ENCODE data around the gene ELN.

ELN gene

DNA sequence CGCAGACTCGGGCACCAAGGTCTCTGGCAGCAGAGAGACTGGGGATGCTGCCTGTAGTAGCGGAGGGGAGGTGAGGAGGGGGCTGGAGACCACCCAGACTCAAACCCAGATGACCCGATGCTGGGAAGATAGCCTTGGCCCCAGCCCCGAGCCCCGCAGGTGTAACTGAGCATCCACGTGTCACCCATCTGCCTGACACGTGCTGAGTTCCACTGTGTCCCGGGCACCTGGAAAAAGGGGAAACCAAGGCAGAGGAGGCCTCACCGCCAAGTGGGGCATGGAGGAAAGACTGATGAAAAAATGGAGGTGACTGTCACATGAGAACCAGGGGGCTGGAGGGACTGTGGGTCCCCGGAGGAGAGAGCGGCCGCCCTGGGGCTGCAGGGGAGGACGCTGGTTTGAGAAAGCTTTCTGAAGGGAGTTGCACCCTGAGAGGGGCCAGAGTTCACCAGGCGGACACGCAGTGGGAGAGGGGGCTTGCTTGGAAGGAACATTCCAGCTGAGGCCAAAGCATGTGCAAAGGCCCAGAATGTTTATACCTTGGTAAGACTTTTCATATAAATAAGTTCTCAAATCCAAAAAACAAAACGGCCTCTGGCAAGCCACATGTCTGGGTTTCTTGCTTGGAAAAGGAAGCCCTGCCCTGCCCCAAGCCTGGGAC is 27.4 kb upstream of the ELN start:
- H3K4me3 ChIP-seq (ENCODE audit: low read length in 2 of 2) = no peak overlapping the region
- no peak overlapping the region for H3K9ac ChIP-seq (ENCODE audit: low read depth in 1 of 2, low read length in 2 of 2)
- H3K9me3 ChIP-seq (ENCODE audit: control insufficient read depth in 2 of 2, low read length in 2 of 2) = no peaks in the 10 kb centered on the region
- no peaks in the 10 kb centered on the region for H3K27me3 ChIP-seq (ENCODE audit: control insufficient read depth in 2 of 2, insufficient read depth in 2 of 2, low read length in 2 of 2)
- peaks cover 10 to 19% of the 10 kb centered on the region in 2 donors for H3K4me1 ChIP-seq (ENCODE audit: control insufficient read depth in 2 of 2, insufficient read depth in 2 of 2, low read length in 2 of 2)
- no peaks in the 10 kb centered on the region for H3K36me3 ChIP-seq (ENCODE audit: control insufficient read depth in 2 of 2, insufficient read depth in 2 of 2, low read length in 2 of 2)
- peak overlapping the region in 1 of 2 donors; percentile 16 for H3K27ac ChIP-seq (ENCODE audit: low read depth in 2 of 2, low read length in 2 of 2)

GRCh38 chr7:74001150-74001494 is 26.9 kb upstream of the ELN start:
- H3K9ac ChIP-seq (ENCODE audit: low read depth in 1 of 2, low read length in 2 of 2) = no peak overlapping the region
- H3K4me3 ChIP-seq (ENCODE audit: low read length in 2 of 2) = no peak overlapping the region
- H3K9me3 ChIP-seq (ENCODE audit: control insufficient read depth in 2 of 2, low read length in 2 of 2) = no peaks in the 10 kb centered on the region
- peaks cover 8 to 15% of the 10 kb centered on the region in 2 donors for H3K4me1 ChIP-seq (ENCODE audit: control insufficient read depth in 2 of 2, insufficient read depth in 2 of 2, low read length in 2 of 2)
- no peak overlapping the region for H3K27ac ChIP-seq (ENCODE audit: low read depth in 2 of 2, low read length in 2 of 2)
- H3K36me3 ChIP-seq (ENCODE audit: control insufficient read depth in 2 of 2, insufficient read depth in 2 of 2, low read length in 2 of 2) = no peaks in the 10 kb centered on the region
- no peaks in the 10 kb centered on the region for H3K27me3 ChIP-seq (ENCODE audit: control insufficient read depth in 2 of 2, insufficient read depth in 2 of 2, low read length in 2 of 2)

GRCh38 chr7:74002474-74003017 is 25.4 kb upstream of the ELN start:
- Histone ChIP-seq H3K9me3 (ENCODE audit: control insufficient read depth in 2 of 2, low read length in 2 of 2) (no peaks in the 10 kb centered on the region), H3K36me3 (ENCODE audit: control insufficient read depth in 2 of 2, insufficient read depth in 2 of 2, low read length in 2 of 2) (no peaks in the 10 kb centered on the region), H3K27ac (ENCODE audit: low read depth in 2 of 2, low read length in 2 of 2) (peak overlapping the region in 1 of 2 donors; percentile 34), H3K9ac (ENCODE audit: low read depth in 1 of 2, low read length in 2 of 2) (no peak overlapping the region), H3K4me1 (ENCODE audit: control insufficient read depth in 2 of 2, insufficient read depth in 2 of 2, low read length in 2 of 2) (peaks cover 14 to 20% of the 10 kb centered on the region in 2 donors), H3K27me3 (ENCODE audit: control insufficient read depth in 2 of 2, insufficient read depth in 2 of 2, low read length in 2 of 2) (no peaks in the 10 kb centered on the region), H3K4me3 (ENCODE audit: low read length in 2 of 2) (no peak overlapping the region)

DNA sequence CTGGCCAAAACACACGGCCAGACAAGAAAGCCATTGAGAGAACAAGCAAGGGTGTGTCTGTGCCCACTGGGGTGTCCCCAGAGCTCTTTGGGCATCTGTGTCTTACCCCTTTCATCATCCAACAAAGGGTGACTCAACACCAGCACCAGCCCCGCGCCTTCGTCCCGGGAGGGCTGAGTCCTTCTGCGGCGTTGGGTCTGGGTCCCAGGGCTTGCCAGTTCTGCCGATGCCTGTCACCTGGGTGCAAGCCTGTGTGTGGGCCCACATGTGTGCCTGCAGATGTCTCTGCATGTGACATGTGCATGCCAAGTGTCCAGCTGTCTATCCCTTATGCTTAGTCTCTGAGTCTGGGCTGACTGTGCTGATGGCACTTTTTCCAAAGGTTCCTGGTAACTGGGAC is 24.4 kb upstream of the ELN start:
- Histone ChIP-seq H3K4me1 (ENCODE audit: control insufficient read depth in 2 of 2, insufficient read depth in 2 of 2, low read length in 2 of 2) (peaks cover 14 to 16% of the 10 kb centered on the region in 2 donors), H3K27ac (ENCODE audit: low read depth in 2 of 2, low read length in 2 of 2) (no peak overlapping the region), H3K36me3 (ENCODE audit: control insufficient read depth in 2 of 2, insufficient read depth in 2 of 2, low read length in 2 of 2) (no peaks in the 10 kb centered on the region), H3K27me3 (ENCODE audit: control insufficient read depth in 2 of 2, insufficient read depth in 2 of 2, low read length in 2 of 2) (no peaks in the 10 kb centered on the region), H3K9ac (ENCODE audit: low read depth in 1 of 2, low read length in 2 of 2) (no peak overlapping the region), H3K9me3 (ENCODE audit: control insufficient read depth in 2 of 2, low read length in 2 of 2) (no peaks in the 10 kb centered on the region), H3K4me3 (ENCODE audit: low read length in 2 of 2) (no peak overlapping the region)

- Histone ChIP-seq H3K9ac (ENCODE audit: low read depth in 1 of 2, low read length in 2 of 2) (no peak overlapping the region), H3K27me3 (ENCODE audit: control insufficient read depth in 2 of 2, insufficient read depth in 2 of 2, low read length in 2 of 2) (no peaks in the 10 kb centered on the region), H3K36me3 (ENCODE audit: control insufficient read depth in 2 of 2, insufficient read depth in 2 of 2, low read length in 2 of 2) (no peaks in the 10 kb centered on the region), H3K4me1 (ENCODE audit: control insufficient read depth in 2 of 2, insufficient read depth in 2 of 2, low read length in 2 of 2) (peaks cover 11 to 13% of the 10 kb centered on the region in 2 donors), H3K4me3 (ENCODE audit: low read length in 2 of 2) (no peak overlapping the region), H3K9me3 (ENCODE audit: control insufficient read depth in 2 of 2, low read length in 2 of 2) (no peaks in the 10 kb centered on the region), H3K27ac (ENCODE audit: low read depth in 2 of 2, low read length in 2 of 2) (no peak overlapping the region)
Measured at GRCh38 chr7:74006032-74006431, 21.9 kb upstream of the ELN start.

DNA sequence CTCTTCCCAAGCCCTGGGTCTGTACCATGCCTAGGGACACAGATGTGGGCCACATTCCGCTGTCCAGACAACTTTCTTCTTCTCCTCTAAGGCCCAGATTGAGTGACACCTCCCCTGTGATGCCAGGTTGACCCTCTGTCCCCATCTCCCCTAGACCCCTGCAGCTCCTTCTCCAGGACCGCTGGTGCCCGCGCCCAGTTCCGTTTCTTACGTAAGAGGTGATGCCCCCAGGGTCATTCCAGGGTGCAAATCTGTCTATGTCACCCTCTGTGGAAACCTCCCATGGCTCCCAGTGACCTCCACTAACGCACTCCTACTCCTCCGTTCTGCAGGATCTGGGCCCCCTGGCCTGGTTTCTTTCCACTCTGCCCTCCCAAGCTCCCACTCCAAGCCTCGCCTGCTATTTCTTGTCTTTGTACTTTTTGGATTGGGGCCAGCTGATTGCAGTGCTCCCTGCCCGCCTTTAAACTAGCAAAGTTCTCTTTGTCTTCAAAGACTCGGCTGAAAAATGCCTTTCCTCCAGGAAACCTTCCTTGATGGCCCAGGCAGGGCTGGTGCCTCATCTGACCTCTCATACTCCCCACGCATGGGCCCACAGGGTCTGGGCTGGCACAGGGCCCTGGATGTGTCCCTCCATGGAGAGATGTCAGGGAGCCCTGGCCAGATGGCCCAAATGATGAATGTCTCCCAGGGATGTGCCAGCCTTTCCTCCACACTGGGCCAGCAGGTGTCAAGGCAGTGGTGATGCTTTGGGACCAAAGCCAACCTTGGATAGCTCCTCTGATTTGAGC is 21.3 kb upstream of the ELN start:
- H3K36me3 ChIP-seq (ENCODE audit: control insufficient read depth in 2 of 2, insufficient read depth in 2 of 2, low read length in 2 of 2) = no peaks in the 10 kb centered on the region
- no peak overlapping the region for H3K27ac ChIP-seq (ENCODE audit: low read depth in 2 of 2, low read length in 2 of 2)
- H3K9ac ChIP-seq (ENCODE audit: low read depth in 1 of 2, low read length in 2 of 2) = no peak overlapping the region
- no peak overlapping the region for H3K4me3 ChIP-seq (ENCODE audit: low read length in 2 of 2)
- H3K4me1 ChIP-seq (ENCODE audit: control insufficient read depth in 2 of 2, insufficient read depth in 2 of 2, low read length in 2 of 2) = peaks cover 11 to 13% of the 10 kb centered on the region in 2 donors
- no peaks in the 10 kb centered on the region for H3K9me3 ChIP-seq (ENCODE audit: control insufficient read depth in 2 of 2, low read length in 2 of 2)
- no peaks in the 10 kb centered on the region for H3K27me3 ChIP-seq (ENCODE audit: control insufficient read depth in 2 of 2, insufficient read depth in 2 of 2, low read length in 2 of 2)

DNA sequence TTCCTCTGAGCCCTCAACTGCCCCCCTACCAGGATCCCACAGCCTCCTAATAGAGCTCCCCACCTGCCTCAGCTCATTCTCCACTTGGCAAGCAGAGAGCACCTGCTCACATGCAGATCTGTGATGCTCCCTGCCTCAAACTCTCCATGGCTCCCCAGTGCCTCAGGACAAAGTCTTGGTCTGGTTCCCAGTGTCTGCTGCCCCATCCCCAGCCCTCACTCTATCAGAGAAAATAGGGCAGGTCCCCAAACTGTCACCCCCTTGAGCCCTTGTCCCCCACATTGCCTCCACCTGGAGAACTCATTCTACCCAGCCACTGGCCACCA is 20.8 kb upstream of the ELN start:
- no peaks in the 10 kb centered on the region for H3K9me3 ChIP-seq (ENCODE audit: control insufficient read depth in 2 of 2, low read length in 2 of 2)
- no peak overlapping the region for H3K27ac ChIP-seq (ENCODE audit: low read depth in 2 of 2, low read length in 2 of 2)
- no peak overlapping the region for H3K9ac ChIP-seq (ENCODE audit: low read depth in 1 of 2, low read length in 2 of 2)
- no peak overlapping the region for H3K4me3 ChIP-seq (ENCODE audit: low read length in 2 of 2)
- peaks cover 11 to 13% of the 10 kb centered on the region in 2 donors for H3K4me1 ChIP-seq (ENCODE audit: control insufficient read depth in 2 of 2, insufficient read depth in 2 of 2, low read length in 2 of 2)
- no peaks in the 10 kb centered on the region for H3K27me3 ChIP-seq (ENCODE audit: control insufficient read depth in 2 of 2, insufficient read depth in 2 of 2, low read length in 2 of 2)
- no peaks in the 10 kb centered on the region for H3K36me3 ChIP-seq (ENCODE audit: control insufficient read depth in 2 of 2, insufficient read depth in 2 of 2, low read length in 2 of 2)

GRCh38 chr7:74008687-74009086 is 19.3 kb upstream of the ELN start:
- H3K27ac ChIP-seq (ENCODE audit: low read depth in 2 of 2, low read length in 2 of 2) = no peak overlapping the region
- H3K27me3 ChIP-seq (ENCODE audit: control insufficient read depth in 2 of 2, insufficient read depth in 2 of 2, low read length in 2 of 2) = no peaks in the 10 kb centered on the region
- H3K4me1 ChIP-seq (ENCODE audit: control insufficient read depth in 2 of 2, insufficient read depth in 2 of 2, low read length in 2 of 2) = peaks cover 5 to 6% of the 10 kb centered on the region in 2 donors
- no peak overlapping the region for H3K9ac ChIP-seq (ENCODE audit: low read depth in 1 of 2, low read length in 2 of 2)
- no peaks in the 10 kb centered on the region for H3K36me3 ChIP-seq (ENCODE audit: control insufficient read depth in 2 of 2, insufficient read depth in 2 of 2, low read length in 2 of 2)
- H3K9me3 ChIP-seq (ENCODE audit: control insufficient read depth in 2 of 2, low read length in 2 of 2) = no peaks in the 10 kb centered on the region
- H3K4me3 ChIP-seq (ENCODE audit: low read length in 2 of 2) = no peak overlapping the region

DNA sequence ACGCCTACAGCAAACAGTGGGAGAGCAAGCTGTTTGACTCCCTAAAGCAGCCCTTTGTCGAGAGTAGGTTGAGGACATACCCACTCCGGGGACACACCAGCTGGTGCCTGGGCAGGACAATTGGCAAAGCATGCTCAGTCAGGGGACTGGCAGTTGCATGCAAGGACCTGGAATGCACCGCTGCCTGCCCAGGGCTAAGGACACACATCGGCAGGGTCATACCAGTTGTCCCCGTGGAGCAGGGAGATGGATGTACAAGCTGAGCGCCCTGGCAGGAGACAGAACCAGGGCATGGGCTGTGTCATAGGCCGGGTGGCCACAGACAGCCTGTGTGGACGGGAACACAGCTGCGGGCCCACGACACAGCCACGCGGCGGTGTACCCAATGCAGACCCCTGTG is 18.3 kb upstream of the ELN start:
- no peak overlapping the region for H3K4me3 ChIP-seq (ENCODE audit: low read length in 2 of 2)
- H3K27ac ChIP-seq (ENCODE audit: low read depth in 2 of 2, low read length in 2 of 2) = no peak overlapping the region
- H3K27me3 ChIP-seq (ENCODE audit: control insufficient read depth in 2 of 2, insufficient read depth in 2 of 2, low read length in 2 of 2) = no peaks in the 10 kb centered on the region
- no peaks in the 10 kb centered on the region for H3K36me3 ChIP-seq (ENCODE audit: control insufficient read depth in 2 of 2, insufficient read depth in 2 of 2, low read length in 2 of 2)
- H3K4me1 ChIP-seq (ENCODE audit: control insufficient read depth in 2 of 2, insufficient read depth in 2 of 2, low read length in 2 of 2) = peaks cover 5 to 8% of the 10 kb centered on the region in 2 donors
- no peaks in the 10 kb centered on the region for H3K9me3 ChIP-seq (ENCODE audit: control insufficient read depth in 2 of 2, low read length in 2 of 2)
- no peak overlapping the region for H3K9ac ChIP-seq (ENCODE audit: low read depth in 1 of 2, low read length in 2 of 2)

- no peaks in the 10 kb centered on the region for H3K9me3 ChIP-seq (ENCODE audit: control insufficient read depth in 2 of 2, low read length in 2 of 2)
- H3K36me3 ChIP-seq (ENCODE audit: control insufficient read depth in 2 of 2, insufficient read depth in 2 of 2, low read length in 2 of 2) = no peaks in the 10 kb centered on the region
- no peak overlapping the region for H3K27ac ChIP-seq (ENCODE audit: low read depth in 2 of 2, low read length in 2 of 2)
- H3K4me1 ChIP-seq (ENCODE audit: control insufficient read depth in 2 of 2, insufficient read depth in 2 of 2, low read length in 2 of 2) = peaks cover 5 to 8% of the 10 kb centered on the region in 2 donors
- H3K27me3 ChIP-seq (ENCODE audit: control insufficient read depth in 2 of 2, insufficient read depth in 2 of 2, low read length in 2 of 2) = no peaks in the 10 kb centered on the region
- no peak overlapping the region for H3K4me3 ChIP-seq (ENCODE audit: low read length in 2 of 2)
- H3K9ac ChIP-seq (ENCODE audit: low read depth in 1 of 2, low read length in 2 of 2) = no peak overlapping the region
Measured at GRCh38 chr7:74010407-74010806, 17.6 kb upstream of the ELN start.
